Naive thymus-derived CD8-positive, alpha-beta T cell (primary cell): ENCODE results near the gene FN1. TPM values are rescaled to one million over a fixed set of nuclear protein-coding genes. Genes with fewer than 3 reads are reported as not detected.

Experiments used
- ATAC-seq, 2 donors: fragments of 150-1000 bp; cut with Tn5 transposase in 1 of 2; sonication (Bioruptor Pico), chemical (Tn5 transposase) in 1 of 2; 1 replicate in 1 of 2; 2 replicates in 1 of 2; pipeline ENCODE4 v1.10.0; 2021; ENCODE audit warnings: mild to moderate bottlenecking in 2 of 2, moderate library complexity in 2 of 2
- POLR2A ChIA-PET: fragments of 350-600 bp; sonication (Branson Sonifier 250); formaldehyde crosslinking; loops from one replicate; lab custom pipeline; 2021; ENCODE audit warnings: antibody characterized with exemption; lab: Charles Lee
- DNase-seq, 10 donors: peaks; one replicate each; pipeline versions ENCODE4 v3.0.0 to v3.0.0-alpha.2; 2020 to 2022
- H3K27ac Mint-ChIP-seq, 10 donors: one replicate each; pipeline ENCODE4 v1.8.0; 2020 to 2022; ENCODE audit warnings: mild to moderate bottlenecking in 10 of 10, mixed read lengths in 10 of 10, moderate library complexity in 4 of 10, inconsistent platforms in 1 of 10
- H3K27me3 Mint-ChIP-seq, 5 donors: one replicate each; pipeline ENCODE4 v1.8.0; 2021 to 2022; ENCODE audit warnings: mixed read lengths in 5 of 5
- H3K36me3 Mint-ChIP-seq, 3 donors: one replicate each; pipeline ENCODE4 v1.8.0; 2020 to 2022; ENCODE audit warnings: mixed read lengths in 3 of 3, mild to moderate bottlenecking in 2 of 3, inconsistent platforms in 1 of 3
- H3K4me1 Mint-ChIP-seq, 4 donors: one replicate each; pipeline ENCODE4 v1.8.0; 2021 to 2022; ENCODE audit warnings: mixed read lengths in 4 of 4
- H3K4me3 Mint-ChIP-seq, 10 donors: one replicate each; pipeline ENCODE4 v1.8.0; 2020 to 2022; ENCODE audit warnings: mild to moderate bottlenecking in 10 of 10, mixed read lengths in 10 of 10, moderate library complexity in 6 of 10, inconsistent platforms in 1 of 10
- H3K9me3 Mint-ChIP-seq, 9 donors: one replicate each; pipeline ENCODE4 v1.8.0; 2020 to 2022; ENCODE audit warnings: mixed read lengths in 9 of 9, mild to moderate bottlenecking in 3 of 9, inconsistent platforms in 1 of 9, moderate library complexity in 1 of 9
- polyA plus RNA-seq, 3 donors: library from polyadenylated mRNA; unstranded; fragments of 300-500 nt; fragmentation: Illumina TruSeq; gene quantifications; one replicate each; pipeline ENCODE4 v1.2.3, GENCODE V29; 2021
- total RNA-seq, 8 experiments: library from RNA in 2 of 8; stranded (reverse) in 2 of 8; gene quantifications; one replicate each; pipeline ENCODE4 v1.2.3 and lab custom pipeline; 2021 to 2026

The FN1 gene
- total and polyA plus RNA-seq, 5 experiments from 2014 or later: 0.05 to 1.3 (median 0.63) TPM; not detected in 1

DNA sequence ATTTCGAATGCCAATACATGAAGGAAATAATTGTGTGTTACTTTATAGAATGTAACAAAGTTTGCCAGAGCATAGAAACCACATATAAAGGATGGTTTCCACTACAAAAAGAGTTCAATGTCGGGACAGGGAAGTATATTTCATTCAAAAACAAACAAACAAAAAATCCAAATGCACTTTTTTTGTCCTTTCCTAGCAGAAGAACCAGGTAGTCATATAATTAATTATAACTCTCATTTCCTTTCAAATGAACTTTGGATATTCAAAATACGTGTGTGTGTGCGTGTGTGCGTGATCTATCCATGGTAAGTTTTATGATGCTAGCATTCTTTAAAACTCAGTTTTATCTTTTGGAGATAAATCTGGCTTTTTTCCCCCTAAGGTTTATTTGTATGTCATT is 8.3 kb downstream of the FN1 start:
- no peak overlapping the region for H3K27ac Mint-ChIP-seq
- POLR2A ChIA-PET: no interaction called here
- ATAC-seq: no peak
- peaks cover 28 to 86% (median 53%) of the 10 kb centered on the region in 5 donors for H3K27me3 Mint-ChIP-seq
- no peaks in the 10 kb centered on the region for H3K9me3 Mint-ChIP-seq
- no peaks in the 10 kb centered on the region for H3K4me1 Mint-ChIP-seq
- H3K36me3 Mint-ChIP-seq: peaks cover 0 to 4% (median 0%) of the 10 kb centered on the region in 3 donors
- no peak for DNase-seq
- no peak overlapping the region for H3K4me3 Mint-ChIP-seq

DNA sequence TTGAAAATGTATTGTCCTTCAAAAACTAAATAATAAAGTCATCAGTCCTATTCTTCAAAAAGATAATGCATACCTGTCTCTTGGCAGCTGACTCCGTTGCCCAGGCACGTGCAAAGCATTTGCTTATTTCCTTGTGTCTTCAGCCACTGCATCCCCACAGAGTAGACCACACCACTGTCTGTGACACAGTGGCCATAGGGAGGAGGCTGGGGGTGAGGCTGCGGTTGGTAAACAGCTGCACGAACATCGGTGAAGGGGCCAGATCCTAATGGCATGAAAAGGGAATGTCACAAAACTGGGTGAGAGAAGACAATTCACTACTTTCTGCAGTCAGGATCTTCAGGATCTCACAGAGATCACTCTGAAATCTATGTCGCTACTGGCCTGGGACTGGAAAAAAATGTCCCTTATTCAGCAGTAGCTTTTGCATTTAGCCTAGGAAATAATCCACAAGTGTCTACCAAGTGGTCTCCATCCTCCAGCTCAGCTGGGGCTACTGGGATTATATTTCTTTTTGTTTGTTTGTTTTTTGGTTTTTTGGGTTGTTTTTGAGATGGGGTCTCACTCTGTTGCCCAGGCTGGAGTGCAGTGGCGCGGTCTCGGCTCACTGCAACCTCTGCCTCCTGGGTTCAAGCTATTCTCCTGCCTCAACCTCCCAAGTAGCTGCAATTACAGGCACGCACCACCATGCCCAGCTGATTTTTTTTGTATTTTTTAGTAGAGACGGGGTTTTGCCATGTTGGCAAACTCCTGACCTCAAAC is 10.7 kb downstream of the FN1 start:
- Mint-ChIP-seq H3K27ac (no peak overlapping the region), H3K36me3 (peaks cover 0 to 4% (median 0%) of the 10 kb centered on the region in 3 donors), H3K4me3 (no peak overlapping the region), H3K9me3 (no peaks in the 10 kb centered on the region), H3K27me3 (peaks cover 20 to 85% (median 40%) of the 10 kb centered on the region in 5 donors), H3K4me1 (no peaks in the 10 kb centered on the region)
- ATAC-seq: no peak
- DNase-seq: no peak
- POLR2A ChIA-PET: no interaction called here

DNA sequence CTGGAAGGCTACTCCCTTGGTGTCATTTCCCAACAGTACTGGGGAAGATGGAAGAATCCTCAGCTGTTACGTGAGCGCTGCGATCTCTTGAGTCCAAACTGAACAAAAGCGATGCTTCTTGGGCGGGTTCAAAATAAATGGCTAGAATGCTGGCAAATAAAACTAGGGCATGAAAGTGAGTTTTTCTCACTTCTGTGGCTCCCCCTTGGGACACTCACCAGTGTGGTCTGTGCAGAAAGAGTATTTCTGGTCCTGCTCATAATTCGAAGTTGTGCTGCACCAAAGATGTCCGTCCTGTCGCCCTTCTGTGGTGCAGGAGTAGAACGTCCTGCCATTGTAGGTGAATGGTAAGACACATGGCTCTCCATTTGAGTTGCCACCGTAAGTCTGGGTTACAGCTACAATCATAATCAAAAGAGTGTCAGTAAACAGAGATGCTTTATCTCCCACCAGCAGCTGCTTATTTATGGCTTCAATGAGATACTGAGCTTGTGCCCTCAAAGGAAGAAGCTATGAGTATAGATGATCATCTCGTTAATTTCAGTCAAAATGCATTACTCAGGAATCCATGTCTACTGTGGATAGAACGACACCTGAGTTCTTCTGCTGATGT is 11.8 kb downstream of the FN1 start:
- DNase-seq (no peak), ATAC-seq (no peak)
- H3K4me1 Mint-ChIP-seq: no peaks in the 10 kb centered on the region
- peaks cover 0 to 4% (median 0%) of the 10 kb centered on the region in 3 donors for H3K36me3 Mint-ChIP-seq
- H3K27ac Mint-ChIP-seq: no peak overlapping the region
- no peaks in the 10 kb centered on the region for H3K9me3 Mint-ChIP-seq
- POLR2A ChIA-PET: no interaction called here
- H3K27me3 Mint-ChIP-seq: peaks cover 14 to 75% (median 35%) of the 10 kb centered on the region in 5 donors
- no peak overlapping the region for H3K4me3 Mint-ChIP-seq

DNA sequence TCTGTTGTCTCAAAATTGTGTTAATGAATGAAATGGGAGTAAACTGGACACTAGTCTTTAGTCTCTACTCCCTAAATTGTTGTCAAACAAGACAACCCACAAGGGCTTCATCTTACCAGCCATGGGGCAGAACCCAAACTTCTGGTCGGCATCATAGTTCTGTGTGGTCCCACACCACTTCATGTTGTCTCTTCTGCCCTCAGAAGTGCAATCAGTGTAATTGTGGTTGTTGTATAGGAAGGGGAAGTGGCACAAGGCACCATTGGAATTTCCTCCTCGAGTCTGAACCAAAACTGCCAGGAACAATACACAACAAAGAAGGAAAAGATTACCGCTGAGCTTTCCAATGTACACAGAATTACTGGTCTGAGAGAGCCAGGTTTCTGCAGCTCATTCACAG is 12.6 kb downstream of the FN1 start:
- no peaks in the 10 kb centered on the region for H3K9me3 Mint-ChIP-seq
- H3K27ac Mint-ChIP-seq: no peak overlapping the region
- H3K4me1 Mint-ChIP-seq: no peaks in the 10 kb centered on the region
- DNase-seq (no peak), ATAC-seq (no peak)
- H3K4me3 Mint-ChIP-seq: no peak overlapping the region
- peaks cover 0 to 3% (median 0%) of the 10 kb centered on the region in 3 donors for H3K36me3 Mint-ChIP-seq
- POLR2A ChIA-PET: no interaction called here
- H3K27me3 Mint-ChIP-seq: peaks cover 11 to 67% (median 29%) of the 10 kb centered on the region in 5 donors

DNA sequence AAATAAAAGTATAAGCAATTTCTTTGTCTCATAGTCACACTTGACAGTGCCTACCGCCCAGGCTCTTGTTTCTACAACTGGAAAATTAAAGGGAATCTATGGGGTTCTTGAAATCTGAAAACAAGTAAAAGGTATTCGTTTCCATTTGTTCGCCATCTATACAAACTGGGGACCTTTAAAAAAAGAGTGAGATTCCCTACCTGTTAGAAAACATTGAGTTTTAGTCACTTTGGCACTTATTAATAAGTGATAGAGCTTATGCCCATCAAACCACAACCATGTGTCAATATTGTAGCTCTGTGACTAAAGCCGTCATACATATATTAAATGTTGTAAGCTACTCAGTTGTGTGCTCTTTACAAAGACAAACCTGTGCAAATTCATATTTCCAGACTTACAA is 13.2 kb downstream of the FN1 start:
- H3K4me3 Mint-ChIP-seq: no peak overlapping the region
- POLR2A ChIA-PET: no interaction called here
- DNase-seq (no peak), ATAC-seq (no peak)
- H3K27me3 Mint-ChIP-seq: peaks cover 9 to 65% (median 24%) of the 10 kb centered on the region in 5 donors
- H3K9me3 Mint-ChIP-seq: no peaks in the 10 kb centered on the region
- no peaks in the 10 kb centered on the region for H3K4me1 Mint-ChIP-seq
- no peak overlapping the region for H3K27ac Mint-ChIP-seq
- no peaks in the 10 kb centered on the region for H3K36me3 Mint-ChIP-seq

GRCh38 chr2:215421859-215422461 is 13.9 kb downstream of the FN1 start:
- POLR2A ChIA-PET: no interaction called here
- H3K27me3 Mint-ChIP-seq: peaks cover 9 to 69% (median 27%) of the 10 kb centered on the region in 5 donors
- H3K27ac Mint-ChIP-seq: no peak overlapping the region

GRCh38 chr2:215420471-215420935 is 15.4 kb downstream of the FN1 start:
- H3K27me3 Mint-ChIP-seq: peaks cover 9 to 62% (median 23%) of the 10 kb centered on the region in 5 donors
- no peaks in the 10 kb centered on the region for H3K4me1 Mint-ChIP-seq
- POLR2A ChIA-PET: no interaction called here
- no peak overlapping the region for H3K27ac Mint-ChIP-seq
- H3K36me3 Mint-ChIP-seq: no peaks in the 10 kb centered on the region
- ATAC-seq (no peak), DNase-seq (no peak)
- no peak overlapping the region for H3K4me3 Mint-ChIP-seq
- no peaks in the 10 kb centered on the region for H3K9me3 Mint-ChIP-seq

More at GRCh38 chr2:215421859-215422461, 13.9 kb downstream of the FN1 start:
- no peaks in the 10 kb centered on the region for H3K36me3 Mint-ChIP-seq
- no peak overlapping the region for H3K4me3 Mint-ChIP-seq
- no peaks in the 10 kb centered on the region for H3K4me1 Mint-ChIP-seq
- H3K9me3 Mint-ChIP-seq: no peaks in the 10 kb centered on the region
- DNase-seq (no peak), ATAC-seq (no peak)

GRCh38 chr2:215419769-215420470 is 15.9 kb downstream of the FN1 start:
- DNase-seq (no peak), ATAC-seq (no peak)
- POLR2A ChIA-PET: no interaction called here
- no peaks in the 10 kb centered on the region for H3K9me3 Mint-ChIP-seq
- H3K27me3 Mint-ChIP-seq: peaks cover 7 to 56% (median 22%) of the 10 kb centered on the region in 5 donors
- no peak overlapping the region for H3K27ac Mint-ChIP-seq
- H3K4me1 Mint-ChIP-seq: no peaks in the 10 kb centered on the region
- no peaks in the 10 kb centered on the region for H3K36me3 Mint-ChIP-seq
- no peak overlapping the region for H3K4me3 Mint-ChIP-seq

GRCh38 chr2:215419113-215419512 is 16.8 kb downstream of the FN1 start:
- no peak for DNase-seq
- no peak for ATAC-seq
- Mint-ChIP-seq H3K9me3 (no peaks in the 10 kb centered on the region), H3K27ac (no peak overlapping the region), H3K36me3 (no peaks in the 10 kb centered on the region), H3K4me1 (no peaks in the 10 kb centered on the region), H3K27me3 (peaks cover 6 to 56% (median 20%) of the 10 kb centered on the region in 5 donors), H3K4me3 (no peak overlapping the region)
- POLR2A ChIA-PET: no interaction called here

DNA sequence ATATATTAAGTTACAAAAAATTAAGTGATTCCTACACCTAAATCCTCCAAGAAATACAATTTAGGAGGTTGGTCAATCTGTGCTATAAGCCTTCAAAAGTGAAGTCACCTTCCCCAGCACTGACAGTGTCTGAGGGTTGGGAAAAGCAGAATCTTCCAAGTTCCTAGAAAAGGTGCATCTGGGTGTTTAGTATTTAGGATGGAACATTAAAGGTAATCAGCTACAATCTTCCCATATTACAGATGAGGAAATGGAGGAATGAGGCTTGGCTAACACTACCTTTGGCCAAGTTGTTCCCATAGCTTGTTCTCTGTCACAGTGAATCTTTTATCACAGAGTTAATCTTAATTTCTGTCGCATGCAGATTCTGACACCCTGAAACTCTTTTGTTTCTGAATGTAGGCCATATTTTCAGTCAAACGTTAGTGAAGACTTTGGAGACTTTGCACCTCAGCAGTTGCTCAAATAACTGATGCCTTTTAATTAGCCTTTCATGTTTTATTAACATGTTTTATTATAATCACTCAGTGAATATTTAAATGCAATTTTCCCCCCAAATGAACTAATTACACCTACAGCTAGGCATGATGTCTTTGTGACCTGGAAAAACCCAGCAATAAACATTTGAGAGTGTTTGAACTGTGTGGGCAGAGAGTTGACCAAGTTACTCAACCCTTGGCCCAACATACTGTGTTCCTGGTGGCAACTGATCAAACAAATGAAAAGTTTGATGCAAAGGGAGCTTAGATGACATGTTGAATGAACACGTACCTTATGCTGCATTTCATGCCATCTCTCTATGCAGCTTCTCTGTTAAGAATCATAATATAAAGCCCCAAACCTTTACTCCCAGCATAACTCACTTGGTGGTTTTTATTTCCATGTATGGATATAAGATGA is 17.6 kb downstream of the FN1 start:
- POLR2A ChIA-PET: no interaction called here
- no peak overlapping the region for H3K4me3 Mint-ChIP-seq
- no peaks in the 10 kb centered on the region for H3K36me3 Mint-ChIP-seq
- H3K4me1 Mint-ChIP-seq: no peaks in the 10 kb centered on the region
- no peak for ATAC-seq
- no peaks in the 10 kb centered on the region for H3K9me3 Mint-ChIP-seq
- DNase-seq: no peak
- H3K27ac Mint-ChIP-seq: no peak overlapping the region
- peaks cover 9 to 56% (median 19%) of the 10 kb centered on the region in 5 donors for H3K27me3 Mint-ChIP-seq

DNA sequence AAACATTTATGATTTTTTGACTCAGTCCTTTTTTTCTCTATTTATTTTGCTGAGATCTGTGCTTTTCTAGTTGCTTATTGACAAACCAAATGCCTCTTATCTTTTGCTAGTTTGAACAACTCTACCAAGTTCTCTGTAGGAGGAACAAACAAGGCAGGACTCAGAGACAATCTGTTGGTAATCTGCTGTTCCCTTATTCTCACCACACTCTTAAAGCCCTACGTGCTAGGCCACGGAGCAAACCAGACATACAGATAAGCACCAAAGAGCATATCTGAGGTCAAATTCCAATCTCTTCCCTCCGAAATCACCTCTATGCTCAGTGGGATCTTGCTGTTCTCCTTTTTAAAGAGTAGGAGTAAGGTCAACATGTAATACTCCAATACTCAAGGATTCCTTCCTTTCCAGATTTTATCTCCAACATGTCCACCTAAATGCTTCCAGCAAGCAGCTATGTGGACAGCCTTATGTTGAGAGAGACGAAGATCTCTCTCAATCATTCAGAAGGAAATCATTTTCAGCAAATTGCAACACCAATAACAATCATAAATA is 18.4 kb downstream of the FN1 start:
- DNase-seq (no peak), ATAC-seq (no peak)
- no peak overlapping the region for H3K27ac Mint-ChIP-seq
- POLR2A ChIA-PET: no interaction called here
- no peaks in the 10 kb centered on the region for H3K36me3 Mint-ChIP-seq
- peaks cover 12 to 59% (median 20%) of the 10 kb centered on the region in 5 donors for H3K27me3 Mint-ChIP-seq
- no peaks in the 10 kb centered on the region for H3K9me3 Mint-ChIP-seq
- no peaks in the 10 kb centered on the region for H3K4me1 Mint-ChIP-seq
- no peak overlapping the region for H3K4me3 Mint-ChIP-seq

GRCh38 chr2:215416656-215417055 is 19.2 kb downstream of the FN1 start:
- Mint-ChIP-seq H3K9me3 (no peaks in the 10 kb centered on the region), H3K4me1 (no peaks in the 10 kb centered on the region), H3K4me3 (no peak overlapping the region), H3K27me3 (peaks cover 12 to 54% (median 20%) of the 10 kb centered on the region in 5 donors), H3K27ac (no peak overlapping the region), H3K36me3 (no peaks in the 10 kb centered on the region)
- DNase-seq (no peak), ATAC-seq (no peak)
- POLR2A ChIA-PET: no interaction called here
